SU-DHL-6 (cell line): Measurements from ENCODE around the gene LRFN2.

Experiments used
- H2AFZ ChIP-seq: fragments of 200-600 bp; sonication (generic); 2 replicates; pipeline ENCODE4 v1.6.1; 2014; ENCODE audit warnings: low read depth, mild to moderate bottlenecking, moderate library complexity, mixed read lengths, antibody characterized with exemption, low read length; ENCODE audit not compliant: severe bottlenecking
- H3F3A ChIP-seq: fragments of 200-600 bp; shearing (Covaris generic); 2 replicates; pipeline ENCODE4 v1.6.0; 2016; ENCODE audit warnings: antibody characterized with exemption, mild to moderate bottlenecking; ENCODE audit not compliant: insufficient read depth
- H3K27ac ChIP-seq: fragments of 200-600 bp; sonication (generic); 2 replicates; pipeline ENCODE4 v1.5.1; 2016; ENCODE audit warnings: low read depth, mild to moderate bottlenecking, low read length, moderate library complexity, mixed read lengths
- H3K27me3 ChIP-seq: fragments of 200-600 bp; sonication (generic), shearing (Covaris generic); 2 replicates; pipeline ENCODE4 v1.6.0; 2014; ENCODE audit warnings: mild to moderate bottlenecking, low read length
- H3K36me3 ChIP-seq: fragments of 200-600 bp; sonication (generic); 2 replicates; pipeline ENCODE4 v1.6.1; 2014; ENCODE audit warnings: mild to moderate bottlenecking, low read length, mixed read lengths
- H3K4me2 ChIP-seq: fragments of 300-600, 200-600 bp; shearing (Covaris generic), sonication (generic); 2 replicates; pipeline ENCODE4 v1.6.0; 2014; ENCODE audit warnings: low read length, low read depth, mild to moderate bottlenecking; ENCODE audit not compliant: poor library complexity, severe bottlenecking
- H3K4me3 ChIP-seq: fragments of 200-600 bp; sonication (generic); 2 replicates; pipeline ENCODE4 v1.5.1; 2014; ENCODE audit warnings: antibody characterized with exemption, low read length, mild to moderate bottlenecking, mixed read lengths; ENCODE audit not compliant: insufficient read depth, poor library complexity, severe bottlenecking
- H3K79me2 ChIP-seq: fragments of 200-600 bp; sonication (generic); 2 replicates; pipeline ENCODE4 v1.6.1; 2014; ENCODE audit warnings: mild to moderate bottlenecking, low read length, moderate library complexity; ENCODE audit not compliant: insufficient read depth
- H3K9ac ChIP-seq: fragments of 200-600 bp; sonication (generic); 2 replicates; pipeline ENCODE4 v1.7.0; 2014; ENCODE audit warnings: mild to moderate bottlenecking, low read length
- H3K9me2 ChIP-seq: fragments of 200-600 bp; sonication (generic); replicated peaks from 2 replicates; pipeline ENCODE4 v1.6.1; 2014; ENCODE audit warnings: low read length; ENCODE audit not compliant: insufficient read depth
- H3K9me3 ChIP-seq: fragments of 200-600 bp; sonication (generic); 2 replicates; pipeline ENCODE4 v1.6.1; 2014; ENCODE audit warnings: low read length, mixed read lengths; ENCODE audit not compliant: insufficient read depth
- H4K20me1 ChIP-seq: fragments of 200-600 bp; sonication (generic); 2 replicates; pipeline ENCODE4 v1.6.1; 2014; ENCODE audit warnings: low read depth, mild to moderate bottlenecking, antibody characterized with exemption, low read length, moderate library complexity, mixed read lengths
- CTCF ChIP-seq: fragments of 200-600 bp; sonication (generic); IDR thresholded peaks from one replicate; pipeline ENCODE4 v1.5.1; 2017; ENCODE audit warnings: antibody characterized with exemption, mild to moderate bottlenecking, low read length, moderate library complexity; ENCODE audit not compliant: insufficient read depth, poor library complexity, severe bottlenecking
- EZH2phosphoT487 ChIP-seq: fragments of 200-600 bp; sonication (generic), shearing (Covaris generic); conservative IDR thresholded peaks from 2 replicates; pipeline ENCODE4 v1.6.1; 2018; ENCODE audit warnings: mild to moderate bottlenecking, antibody characterized with exemption, low read length, moderate library complexity, mixed read lengths

Gene LRFN2

GRCh38 chr6:40371095-40371494, 216.1 kb downstream of the LRFN2 start:
- Histone ChIP-seq H3K36me3 (no peaks in the 10 kb centered on the region), H3K27ac (no peak overlapping the region), H3K9ac (no peak overlapping the region), H3K9me2 (0 out of 2 replicates have a peak, but pooled peaks cover 3% of the 10 kb centered on the region), H4K20me1 (no peaks in the 10 kb centered on the region; the same call in 1 of the 2 replicates), H3K79me2 (no peaks in the 10 kb centered on the region), H3F3A (no peaks in the 10 kb centered on the region), H2AFZ (no peak overlapping the region), H3K4me2 (no peak overlapping the region), H3K4me3 (no peak overlapping the region), H3K9me3 (no peaks in the 10 kb centered on the region), H3K27me3 (no peaks in the 10 kb centered on the region)
- TF ChIP-seq CTCF (no peak), EZH2phosphoT487 (no peak)

DNA sequence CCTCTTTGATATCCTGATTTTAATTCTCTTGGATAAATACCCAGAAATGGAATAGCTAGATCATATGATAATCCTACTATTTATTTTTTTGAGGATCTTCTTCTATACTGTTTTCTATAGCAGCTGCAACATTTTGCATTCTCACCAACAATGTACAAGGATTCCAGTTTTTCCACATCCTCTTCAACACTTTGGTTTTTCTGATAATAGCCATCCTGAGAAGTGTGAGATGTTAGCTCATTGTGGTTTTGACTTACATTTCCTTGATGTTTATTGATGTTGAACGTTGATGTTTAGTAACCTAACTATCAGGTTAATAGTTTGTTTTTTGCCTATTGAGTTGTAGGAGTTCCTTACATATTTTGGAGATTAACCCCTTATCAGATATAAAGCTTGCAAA, 217.3 kb downstream of the LRFN2 start:
- no peak overlapping the region for H3K9ac ChIP-seq
- no peaks in the 10 kb centered on the region for H3K79me2 ChIP-seq
- no peaks in the 10 kb centered on the region for H3K36me3 ChIP-seq
- H4K20me1 ChIP-seq, result no peaks in the 10 kb centered on the region; the same call in 1 of the 2 replicates
- no peak for TF ChIP-seq EZH2phosphoT487
- TF ChIP-seq CTCF, result no peak
- H3K27ac ChIP-seq, result no peak overlapping the region
- 0 out of 2 replicates have a peak, but pooled peaks cover under 1% of the 10 kb centered on the region for H3K9me2 ChIP-seq
- no peaks in the 10 kb centered on the region for H3K27me3 ChIP-seq
- H3K4me2 ChIP-seq, result no peak overlapping the region
- no peaks in the 10 kb centered on the region for H3K9me3 ChIP-seq
- no peak overlapping the region for H3K4me3 ChIP-seq
- H3F3A ChIP-seq, result no peaks in the 10 kb centered on the region
- no peak overlapping the region for H2AFZ ChIP-seq

- no peaks in the 10 kb centered on the region for H3K9me2 ChIP-seq
- no peaks in the 10 kb centered on the region for H3F3A ChIP-seq
- no peak overlapping the region for H3K4me3 ChIP-seq
- H3K4me2 ChIP-seq, result no peak overlapping the region
- H3K9me3 ChIP-seq, result no peaks in the 10 kb centered on the region
- no peak overlapping the region for H2AFZ ChIP-seq
- no peaks in the 10 kb centered on the region for H3K27me3 ChIP-seq
- TF ChIP-seq CTCF, result no peak
- TF ChIP-seq EZH2phosphoT487, result no peak
- H3K27ac ChIP-seq, result no peak overlapping the region
- H3K36me3 ChIP-seq, result no peaks in the 10 kb centered on the region
- no peaks in the 10 kb centered on the region; the same call in 1 of the 2 replicates for H4K20me1 ChIP-seq
- H3K79me2 ChIP-seq, result no peaks in the 10 kb centered on the region
- no peak overlapping the region for H3K9ac ChIP-seq
Measured at GRCh38 chr6:40369042-40369441, 218.1 kb downstream of the LRFN2 start.
